ENCODE measurements around the gene MARK4. TPM values are rescaled to one million over a fixed set of nuclear protein-coding genes. Genes with fewer than 3 reads are reported as not detected.

MARK4 gene
- polyA plus RNA-seq, 1 donor (not counting 4 experiments of a cell fraction or from before 2014, with no cell fraction given): 19.7 TPM

GRCh38 chr19:45323671-45324081 lies 72.6 kb downstream of the MARK4 start:
- no peak for FAIRE-seq
- peak overlapping the region in 1 of 3 experiments; percentile 34 for H3K4me3 ChIP-seq (ENCODE audit: control insufficient read depth in 2 of 3, extremely low read depth in 1 of 3, insufficient read depth in 2 of 3, low read depth in 1 of 3, low read length in 3 of 3)
- dilution Hi-C loops (cut with MboI; ENCODE audit: extremely low pct_ligation_motif_present, low sequenced_read_pairs): no loop called here
- H3K9ac ChIP-seq (ENCODE audit: control insufficient read depth, extremely low read depth, insufficient read depth, low read length): no peak overlapping the region
- H3K9me1 ChIP-seq (ENCODE audit: control insufficient read depth, extremely low read depth, insufficient read depth, low read length): no peaks in the 10 kb centered on the region
- no peak overlapping the region for H3K27ac ChIP-seq (ENCODE audit: control insufficient read depth, insufficient read depth, low read length)
- H3K4me1 ChIP-seq (ENCODE audit: control insufficient read depth, extremely low read depth, insufficient read depth, low read length): no peaks in the 10 kb centered on the region
- peak overlapping the region; percentile 58 for H3K4me2 ChIP-seq (ENCODE audit: control insufficient read depth, extremely low read depth, insufficient read depth, low read depth, low read length)
- no peaks in the 10 kb centered on the region for H3K36me3 ChIP-seq (ENCODE audit: control insufficient read depth in 2 of 2, extremely low read depth in 1 of 2, insufficient read depth in 2 of 2, low read length in 2 of 2)
- no peaks in the 10 kb centered on the region for H3K79me2 ChIP-seq (ENCODE audit: control insufficient read depth, insufficient read depth, low read length)
- peaks cover 10% of the 10 kb centered on the region for H3K27me3 ChIP-seq (ENCODE audit: control insufficient read depth, extremely low read depth, insufficient read depth, low read length)
- no peaks in the 10 kb centered on the region for H4K20me1 ChIP-seq (ENCODE audit: control insufficient read depth, extremely low read depth, insufficient read depth, low read length)
- TF ChIP-seq CTCF (optimal IDR thresholded peaks at IDR 0.05 in 1 of 3, IDR thresholded peaks at IDR 0.05 in 1 of 3, conservative IDR thresholded peaks at IDR 0.05 in 1 of 3; ENCODE audit: extremely low read depth in 1 of 3, insufficient read depth in 2 of 3, low read length in 3 of 3) (no peak), EZH2 (IDR thresholded peaks at IDR 0.05; ENCODE audit: low read length) (no peak)
- no peak for DNase-seq (ENCODE audit: low read depth, low spot score)
- peak overlapping the region; percentile 26 for H2AFZ ChIP-seq (ENCODE audit: control insufficient read depth, low read length)
- H3K9me3 ChIP-seq (ENCODE audit: control insufficient read depth, low read depth, low read length): no peaks in the 10 kb centered on the region

- no peak for TF ChIP-seq EZH2 (IDR thresholded peaks at IDR 0.05; ENCODE audit: low read length)
- no peak for TF ChIP-seq CTCF (optimal IDR thresholded peaks at IDR 0.05 in 1 of 3, IDR thresholded peaks at IDR 0.05 in 1 of 3, conservative IDR thresholded peaks at IDR 0.05 in 1 of 3; ENCODE audit: extremely low read depth in 1 of 3, insufficient read depth in 2 of 3, low read length in 3 of 3)
- no peaks in the 10 kb centered on the region for H3K4me1 ChIP-seq (ENCODE audit: control insufficient read depth, extremely low read depth, insufficient read depth, low read length)
- no peak overlapping the region for H3K9ac ChIP-seq (ENCODE audit: control insufficient read depth, extremely low read depth, insufficient read depth, low read length)
- no peaks in the 10 kb centered on the region for H3K9me3 ChIP-seq (ENCODE audit: control insufficient read depth, low read depth, low read length)
- no peak for FAIRE-seq
- DNase-seq (ENCODE audit: low read depth, low spot score): no peak
- peaks cover 10% of the 10 kb centered on the region for H3K27me3 ChIP-seq (ENCODE audit: control insufficient read depth, extremely low read depth, insufficient read depth, low read length)
- no peak overlapping the region for H3K4me2 ChIP-seq (ENCODE audit: control insufficient read depth, extremely low read depth, insufficient read depth, low read depth, low read length)
- no peak overlapping the region for H3K4me3 ChIP-seq (ENCODE audit: control insufficient read depth in 2 of 3, extremely low read depth in 1 of 3, insufficient read depth in 2 of 3, low read depth in 1 of 3, low read length in 3 of 3)
- H3K79me2 ChIP-seq (ENCODE audit: control insufficient read depth, insufficient read depth, low read length): no peaks in the 10 kb centered on the region
- no peaks in the 10 kb centered on the region for H4K20me1 ChIP-seq (ENCODE audit: control insufficient read depth, extremely low read depth, insufficient read depth, low read length)
- H2AFZ ChIP-seq (ENCODE audit: control insufficient read depth, low read length): no peak overlapping the region
- no peaks in the 10 kb centered on the region for H3K36me3 ChIP-seq (ENCODE audit: control insufficient read depth in 2 of 2, extremely low read depth in 1 of 2, insufficient read depth in 2 of 2, low read length in 2 of 2)
- no peak overlapping the region for H3K27ac ChIP-seq (ENCODE audit: control insufficient read depth, insufficient read depth, low read length)
- no peaks in the 10 kb centered on the region for H3K9me1 ChIP-seq (ENCODE audit: control insufficient read depth, extremely low read depth, insufficient read depth, low read length)
- dilution Hi-C loops (cut with MboI; ENCODE audit: extremely low pct_ligation_motif_present, low sequenced_read_pairs): no loop called here
Measured at GRCh38 chr19:45324349-45324907, 73.4 kb downstream of the MARK4 start.
